GM23248 (cell line): ENCODE results near the gene EMC10. TPM values are rescaled to one million over a fixed set of nuclear protein-coding genes. Genes with fewer than 3 reads are reported as not detected.

ENCODE experiments used
- DNase-seq: peaks from one replicate; pipeline ENCODE4 v3.0.0-alpha.2; 2015
- H2AFZ ChIP-seq: fragments of 200-600 bp; sonication (generic); 2 replicates; pipeline ENCODE4 v1.6.1; 2016; ENCODE audit warnings: antibody characterized with exemption
- H3F3A ChIP-seq: fragments of 200-600 bp; sonication (generic); 2 replicates; pipeline ENCODE4 v1.6.1; 2016; ENCODE audit warnings: mild to moderate bottlenecking, antibody characterized with exemption, mixed run types; ENCODE audit not compliant: insufficient read depth
- H3K27ac ChIP-seq: fragments of 200-600 bp; sonication (generic); 2 replicates; pipeline ENCODE4 v1.5.1; 2016; ENCODE audit warnings: mild to moderate bottlenecking
- H3K27me3 ChIP-seq: fragments of 200-600 bp; sonication (generic); replicated peaks from 2 replicates; pipeline ENCODE4 v1.6.1; 2016; ENCODE audit warnings: mild to moderate bottlenecking; ENCODE audit not compliant: insufficient read depth
- H3K36me3 ChIP-seq: fragments of 200-600 bp; sonication (generic); 2 replicates; pipeline ENCODE4 v1.6.1; 2016; ENCODE audit warnings: low read depth, mild to moderate bottlenecking
- H3K4me1 ChIP-seq: fragments of 200-600 bp; sonication (generic); 2 replicates; pipeline ENCODE4 v1.6.1; 2016; ENCODE audit warnings: mild to moderate bottlenecking; ENCODE audit not compliant: insufficient read depth
- H3K4me2 ChIP-seq: fragments of 200-600 bp; sonication (generic); one replicate; pipeline ENCODE4 v1.6.1; 2016; ENCODE audit warnings: mild to moderate bottlenecking; ENCODE audit not compliant: unreplicated experiment
- H3K4me3 ChIP-seq: fragments of 200-600 bp; sonication (generic); 2 replicates; pipeline ENCODE4 v1.5.1; 2016; ENCODE audit warnings: mild to moderate bottlenecking
- H3K79me2 ChIP-seq: fragments of 200-600 bp; sonication (generic); 2 replicates; pipeline ENCODE4 v1.6.1; 2016; ENCODE audit warnings: mild to moderate bottlenecking; ENCODE audit not compliant: insufficient read depth
- H3K9ac ChIP-seq: fragments of 200-600 bp; sonication (generic); 2 replicates; pipeline ENCODE4 v1.6.1; 2016; ENCODE audit warnings: mild to moderate bottlenecking
- H3K9me2 ChIP-seq: fragments of 200-600 bp; sonication (generic); 2 replicates; pipeline ENCODE4 v1.6.1; 2016; ENCODE audit warnings: mixed run types, mild to moderate bottlenecking, moderate library complexity; ENCODE audit not compliant: insufficient read depth
- H3K9me3 ChIP-seq: fragments of 200-600 bp; sonication (generic); one replicate; pipeline ENCODE4 v1.6.1; 2017; ENCODE audit warnings: low read depth
- H4K20me1 ChIP-seq: fragments of 200-600 bp; sonication (generic); 2 replicates; pipeline ENCODE4 v1.6.0; 2016; ENCODE audit not compliant: insufficient read depth
- EZH2 ChIP-seq: fragments of 200-600 bp; sonication (generic); IDR thresholded peaks from 2 replicates; pipeline ENCODE4 v1.6.1; 2018; ENCODE audit warnings: antibody characterized with exemption, mild to moderate bottlenecking; ENCODE audit not compliant: insufficient read depth, poor library complexity, severe bottlenecking
- EZH2phosphoT487 ChIP-seq: fragments of 200-600 bp; sonication (generic); IDR thresholded peaks from 2 replicates; pipeline ENCODE4 v1.6.1; 2018; ENCODE audit warnings: antibody characterized with exemption, moderate library complexity, mild to moderate bottlenecking, low read depth; ENCODE audit not compliant: insufficient read depth
- WGBS, 2 experiments: methylation state at CpG; one replicate each; pipeline ENCODE4 v1.1.6; 2015 to 2017; ENCODE audit warnings: low lambda C conversion rate in 2 of 2, low coverage in 1 of 2; ENCODE audit errors: missing lambda C conversion rate in 2 of 2; 5-methylcytosine and 5-hydroxymethylcytosine counted together
- in situ Hi-C: fragments of 300-500 bp; cut with MboI; formaldehyde crosslinking; loops from 2 replicates; pipeline ENCODE4 v1.15.0; 2020
- polyA plus RNA-seq: library from polyadenylated mRNA; unstranded; fragments of >200 nt; fragmentation: Nextera tagmentation; extraction: Ambion mirVana; gene quantifications from 2 replicates; pipeline ENCODE4 v1.2.1, GENCODE V29; 2016
- total RNA-seq: library from RNA; depleted of rRNA; stranded (reverse); fragments of >200 nt; shearing (Covaris generic); gene quantifications from 2 replicates; pipeline ENCODE4 v1.2.3, GENCODE V29; 2014

The EMC10 gene
- total and polyA plus RNA-seq, 2 experiments from 2014 or later: 7.2 to 96.6 TPM

DNA sequence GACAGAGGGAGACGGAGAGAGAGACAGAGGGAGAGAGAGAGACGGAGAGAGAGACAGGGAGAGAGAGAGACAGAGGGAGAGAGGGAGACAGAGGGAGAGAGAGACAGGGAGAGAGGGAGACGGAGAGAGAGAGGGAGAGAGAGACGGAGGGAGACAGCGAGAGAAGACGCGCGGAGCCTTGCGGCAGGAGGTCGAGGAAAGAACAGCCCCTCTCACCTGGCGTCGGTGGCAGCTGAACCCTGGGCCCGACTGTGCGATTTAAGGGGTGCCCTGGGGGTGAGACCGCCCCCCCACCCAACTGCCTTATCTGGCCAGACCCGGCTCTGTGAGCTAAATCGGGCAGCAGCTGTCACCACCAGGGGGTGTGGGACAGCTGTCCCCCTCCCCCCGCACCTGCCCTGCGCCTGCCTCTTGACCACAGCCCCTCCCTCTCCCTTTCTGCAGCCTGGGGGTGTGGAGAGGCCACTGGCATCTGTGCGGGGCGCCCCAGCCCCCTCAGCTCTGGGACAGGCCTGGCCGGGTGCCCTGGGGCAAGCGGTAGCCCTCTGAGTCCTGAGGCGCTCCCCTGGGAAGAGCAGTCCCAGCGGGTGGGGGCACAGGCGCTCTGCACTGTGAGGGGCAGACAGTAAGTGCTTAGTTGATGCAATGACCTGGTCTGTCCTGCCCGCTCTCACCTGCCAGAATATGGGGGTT, 23.9 kb downstream of the EMC10 start:
- in situ Hi-C loops: no loop called here
- Histone ChIP-seq H3K36me3 (no peaks in the 10 kb centered on the region), H3K27ac (no peak overlapping the region), H3K9ac (no peak overlapping the region), H3K27me3 (peaks cover 10% of the 10 kb centered on the region), H3K4me1 (no peaks in the 10 kb centered on the region), H3K9me3 (no peaks in the 10 kb centered on the region), H3F3A (no peaks in the 10 kb centered on the region), H4K20me1 (no peaks in the 10 kb centered on the region), H3K9me2 (no peaks in the 10 kb centered on the region), H3K4me2 (no peak overlapping the region), H3K4me3 (no peak overlapping the region), H2AFZ (no peak overlapping the region), H3K79me2 (no peaks in the 10 kb centered on the region)
- DNase-seq: peak; percentile 19
- 18 to 26% methylated on average over 18 to 22 of the region's 27 CpGs for WGBS, 2 experiments
- no peak for TF ChIP-seq EZH2phosphoT487
- TF ChIP-seq EZH2: no peak

DNA sequence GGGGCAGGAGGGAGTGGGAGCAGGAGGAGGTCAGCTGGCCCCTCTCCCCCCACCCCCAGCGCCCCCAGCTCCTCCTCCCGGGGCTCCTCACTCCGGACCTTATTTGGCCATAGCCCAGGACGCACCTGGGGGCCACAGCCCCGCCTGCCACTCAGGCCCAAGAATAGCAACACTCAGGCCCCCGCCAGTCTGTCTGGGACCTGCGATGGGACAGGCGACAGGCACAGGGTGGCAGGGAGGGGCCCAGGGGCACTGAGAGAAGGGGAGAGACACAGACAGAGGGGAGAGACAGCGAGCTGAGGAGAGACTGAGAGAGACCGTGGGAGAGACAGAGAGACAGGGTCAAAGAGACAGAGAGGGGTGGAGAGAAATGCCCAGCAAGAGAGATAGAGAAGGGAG, 24.4 kb downstream of the EMC10 start:
- no peak for TF ChIP-seq EZH2
- TF ChIP-seq EZH2phosphoT487: no peak
- no peak overlapping the region for H3K9ac ChIP-seq
- H2AFZ ChIP-seq: no peak overlapping the region
- no peaks in the 10 kb centered on the region for H3F3A ChIP-seq
- no peaks in the 10 kb centered on the region for H3K79me2 ChIP-seq
- no peaks in the 10 kb centered on the region for H4K20me1 ChIP-seq
- no peaks in the 10 kb centered on the region for H3K36me3 ChIP-seq
- DNase-seq: no peak
- no peaks in the 10 kb centered on the region for H3K4me1 ChIP-seq
- H3K27ac ChIP-seq: no peak overlapping the region
- no peaks in the 10 kb centered on the region for H3K9me2 ChIP-seq
- H3K27me3 ChIP-seq: peaks cover 10% of the 10 kb centered on the region
- no peak overlapping the region for H3K4me2 ChIP-seq
- in situ Hi-C loops: no loop called here
- WGBS, 2 experiments: 33% methylated on average over 8 to 10 of the region's 10 CpGs
- no peak overlapping the region for H3K4me3 ChIP-seq
- no peaks in the 10 kb centered on the region for H3K9me3 ChIP-seq

DNA sequence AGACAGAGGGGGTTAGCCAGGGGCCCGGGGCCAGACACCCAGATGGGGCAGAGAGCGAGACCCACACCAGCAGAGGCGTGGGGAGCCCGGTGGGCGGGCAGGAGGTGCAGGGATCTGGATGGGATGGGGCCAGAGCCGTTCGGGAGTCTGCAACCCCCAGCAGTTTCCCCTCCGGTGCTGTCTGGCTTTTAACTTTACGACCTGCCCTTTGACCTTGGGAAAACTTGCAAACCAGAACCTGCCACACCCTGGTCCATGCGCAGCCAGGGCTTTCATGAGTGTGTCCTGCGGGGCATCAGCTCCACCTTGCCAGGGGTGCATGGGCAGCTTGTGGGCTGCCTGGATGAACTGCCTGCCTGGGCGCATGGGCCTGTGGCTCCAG, 24.9 kb downstream of the EMC10 start:
- WGBS, 2 experiments: 39 to 50% methylated on average over 10 to 12 of the region's 12 CpGs
- H3K9me3 ChIP-seq: no peaks in the 10 kb centered on the region

DNA sequence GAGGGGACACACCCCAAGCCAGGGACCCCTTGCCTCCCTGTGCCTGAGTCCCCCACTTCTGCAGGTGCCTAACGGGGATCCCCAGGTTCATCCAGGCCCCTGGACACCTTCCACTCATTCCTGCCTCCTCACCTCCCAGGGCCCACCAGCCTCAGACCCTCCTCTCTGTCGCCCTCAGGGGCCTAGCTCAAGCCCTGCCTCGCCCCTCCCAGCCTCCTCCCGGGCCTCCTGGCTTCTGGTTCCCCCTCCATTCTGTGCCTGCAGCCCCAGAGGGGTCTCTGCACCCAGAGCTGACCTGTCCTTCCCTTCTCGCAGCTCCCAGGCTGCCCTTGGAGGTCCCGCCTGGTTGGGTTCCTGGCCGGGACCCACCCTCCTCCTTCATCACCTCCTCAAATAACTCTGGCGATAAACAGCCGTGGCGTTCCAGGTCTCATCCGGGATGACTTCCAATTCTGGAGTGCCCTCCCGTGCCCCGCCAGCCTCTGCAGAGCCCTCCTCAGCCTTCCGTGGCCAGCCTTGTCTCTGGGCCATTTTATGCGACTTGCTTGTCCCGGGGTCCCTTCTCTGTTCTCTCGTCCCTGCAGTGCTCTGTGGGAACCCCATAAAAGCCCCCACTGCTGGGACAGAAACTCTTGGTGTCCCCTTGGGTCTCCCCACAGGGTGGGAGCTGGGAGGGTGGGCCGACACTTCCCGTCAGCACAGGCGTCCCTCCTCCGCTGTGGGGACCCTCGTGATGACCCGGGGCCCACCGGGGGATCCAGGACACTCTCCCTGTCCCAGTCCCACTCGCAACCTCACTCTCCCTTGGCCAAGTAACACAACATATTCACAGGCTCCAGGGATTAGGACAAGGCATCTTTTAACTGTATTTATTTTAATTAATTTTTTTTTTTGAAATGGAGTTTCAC, 25.5 kb downstream of the EMC10 start:
- no peaks in the 10 kb centered on the region for H3K9me2 ChIP-seq
- TF ChIP-seq EZH2phosphoT487 (no peak), EZH2 (no peak)
- no peak overlapping the region for H3K4me3 ChIP-seq
- peaks cover 10% of the 10 kb centered on the region for H3K27me3 ChIP-seq
- no peaks in the 10 kb centered on the region for H4K20me1 ChIP-seq
- H3K9ac ChIP-seq: no peak overlapping the region
- no peak for DNase-seq
- in situ Hi-C loops: no loop called here
- H3F3A ChIP-seq: no peaks in the 10 kb centered on the region
- H3K27ac ChIP-seq: no peak overlapping the region
- H3K4me1 ChIP-seq: no peaks in the 10 kb centered on the region
- WGBS, 2 experiments: 51% methylated on average over 24 to 25 of the region's 25 CpGs
- no peaks in the 10 kb centered on the region for H3K9me3 ChIP-seq
- no peak overlapping the region for H2AFZ ChIP-seq
- H3K4me2 ChIP-seq: no peak overlapping the region
- no peaks in the 10 kb centered on the region for H3K36me3 ChIP-seq
- H3K79me2 ChIP-seq: no peaks in the 10 kb centered on the region

More for the DNA sequence above, 24.9 kb downstream of the EMC10 start:
- no peaks in the 10 kb centered on the region for H3K36me3 ChIP-seq
- no peaks in the 10 kb centered on the region for H4K20me1 ChIP-seq
- no peaks in the 10 kb centered on the region for H3F3A ChIP-seq
- no peak overlapping the region for H3K27ac ChIP-seq
- H3K27me3 ChIP-seq: peaks cover 10% of the 10 kb centered on the region
- H3K79me2 ChIP-seq: no peaks in the 10 kb centered on the region
- no peak overlapping the region for H3K9ac ChIP-seq
- no peaks in the 10 kb centered on the region for H3K4me1 ChIP-seq
- H3K4me2 ChIP-seq: no peak overlapping the region
- TF ChIP-seq EZH2 (no peak), EZH2phosphoT487 (no peak)
- no peak for DNase-seq
- in situ Hi-C loops: no loop called here
- no peak overlapping the region for H2AFZ ChIP-seq
- no peak overlapping the region for H3K4me3 ChIP-seq
- no peaks in the 10 kb centered on the region for H3K9me2 ChIP-seq
